ENCODE data around the gene UNC5B. TPM values are rescaled to one million over a fixed set of nuclear protein-coding genes. Genes with fewer than 3 reads are reported as not detected.
A peak's percentile ranks its signal among the peaks of the same experiment; 100 is the strongest.

UNC5B gene
- total RNA-seq, 2 donors from 2014 or later = 10.4 to 11.2 TPM

DNA sequence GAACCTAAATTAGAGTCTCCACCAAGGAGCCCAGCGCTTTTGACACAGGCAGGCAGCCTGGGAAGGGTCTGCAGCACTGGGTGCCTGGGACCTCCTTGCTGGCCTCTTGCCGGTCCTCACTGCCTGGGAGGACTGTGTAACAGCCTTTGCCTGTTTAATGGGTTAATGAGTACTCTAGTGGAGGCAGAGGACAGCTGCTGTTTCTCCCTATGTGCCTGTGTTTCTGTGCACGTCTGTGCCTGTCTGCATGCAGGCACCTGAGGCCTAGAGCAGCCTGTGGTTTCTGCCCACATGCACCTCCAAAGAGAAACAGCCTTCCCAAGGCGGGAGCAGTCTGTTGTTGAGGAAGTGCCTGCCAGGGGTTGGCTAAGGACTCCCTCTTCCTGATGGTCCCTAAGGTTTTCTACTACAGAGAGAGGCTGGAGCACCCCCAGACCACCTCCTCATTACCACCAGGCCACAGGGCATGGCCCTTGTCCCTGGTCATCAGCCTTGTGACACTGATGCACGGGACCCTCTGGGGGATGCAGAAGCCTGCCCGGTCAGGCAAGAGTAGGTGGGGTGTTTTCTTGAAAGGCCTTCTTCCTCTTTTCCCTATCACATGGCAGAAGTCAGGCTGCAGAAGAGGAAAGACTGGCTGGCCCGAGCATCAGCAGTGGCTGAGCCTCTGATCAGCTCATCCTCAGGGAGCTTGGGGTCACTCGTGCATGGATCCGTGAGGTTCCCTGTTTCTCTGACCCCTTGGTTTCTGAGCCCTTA lies 120.9 kb downstream of the UNC5B start:
- Histone ChIP-seq H3K4me1 (no peaks in the 10 kb centered on the region), H3K9me3 (no peaks in the 10 kb centered on the region), H3K27me3 (no peaks in the 10 kb centered on the region), H3K4me3 (no peak overlapping the region), H3K27ac (no peak overlapping the region), H3K36me3 (replicated peaks in 1 of 2; ENCODE audit: insufficient read depth in 1 of 2, low read depth in 2 of 2) (no peaks in the 10 kb centered on the region)
- 75 to 76% methylated on average over 6 to 9 of the region's 9 CpGs for WGBS, 2 donors
- ATAC-seq (no peak), DNase-seq (peak in 1 of 4 donors; percentile 40)
- TF ChIP-seq, protein P1, sequence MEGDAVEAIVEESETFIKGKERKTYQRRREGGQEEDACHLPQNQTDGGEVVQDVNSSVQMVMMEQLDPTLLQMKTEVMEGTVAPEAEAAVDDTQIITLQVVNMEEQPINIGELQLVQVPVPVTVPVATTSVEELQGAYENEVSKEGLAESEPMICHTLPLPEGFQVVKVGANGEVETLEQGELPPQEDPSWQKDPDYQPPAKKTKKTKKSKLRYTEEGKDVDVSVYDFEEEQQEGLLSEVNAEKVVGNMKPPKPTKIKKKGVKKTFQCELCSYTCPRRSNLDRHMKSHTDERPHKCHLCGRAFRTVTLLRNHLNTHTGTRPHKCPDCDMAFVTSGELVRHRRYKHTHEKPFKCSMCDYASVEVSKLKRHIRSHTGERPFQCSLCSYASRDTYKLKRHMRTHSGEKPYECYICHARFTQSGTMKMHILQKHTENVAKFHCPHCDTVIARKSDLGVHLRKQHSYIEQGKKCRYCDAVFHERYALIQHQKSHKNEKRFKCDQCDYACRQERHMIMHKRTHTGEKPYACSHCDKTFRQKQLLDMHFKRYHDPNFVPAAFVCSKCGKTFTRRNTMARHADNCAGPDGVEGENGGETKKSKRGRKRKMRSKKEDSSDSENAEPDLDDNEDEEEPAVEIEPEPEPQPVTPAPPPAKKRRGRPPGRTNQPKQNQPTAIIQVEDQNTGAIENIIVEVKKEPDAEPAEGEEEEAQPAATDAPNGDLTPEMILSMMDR (IDR thresholded peaks at IDR 0.05) = no peak
- no peak for TF ChIP-seq POLR2A (IDR thresholded peaks at IDR 0.05)
- intact Hi-C loops (cut with DNase I) = loop anchor here (10.0 kb wide), 1 partner anchor 451 kb away; no protein-coding TSS in a partner anchor

DNA sequence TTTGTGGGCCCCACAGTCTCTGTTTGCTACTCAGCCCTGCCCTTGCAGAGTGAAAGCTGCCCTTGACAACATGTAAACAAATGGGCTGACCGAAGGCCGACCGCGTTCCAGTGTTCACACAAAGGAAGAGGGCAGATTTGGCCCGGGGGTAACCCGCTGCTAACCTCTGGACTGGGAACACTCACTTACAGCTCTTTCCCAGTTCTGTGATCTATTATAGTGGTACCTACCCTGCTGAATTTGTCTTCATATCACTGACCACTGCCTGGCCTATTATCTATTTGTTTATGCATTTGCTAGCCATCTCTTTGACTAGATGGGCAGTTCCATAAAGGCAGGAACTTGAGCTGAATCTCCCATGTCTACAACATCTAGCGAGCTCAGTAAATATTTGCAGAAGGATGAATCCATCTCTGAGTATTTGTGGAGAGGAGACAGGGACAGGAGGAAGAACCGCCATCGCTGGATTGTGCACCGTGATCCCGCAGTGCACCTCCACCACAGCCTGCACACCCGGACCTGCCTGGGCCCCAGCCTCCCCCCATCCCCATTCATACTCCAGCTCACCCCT lies 121.9 kb downstream of the UNC5B start:
- Histone ChIP-seq H3K27me3 (no peaks in the 10 kb centered on the region), H3K27ac (no peak overlapping the region), H3K9me3 (no peaks in the 10 kb centered on the region), H3K4me3 (no peak overlapping the region), H3K36me3 (replicated peaks in 1 of 2; ENCODE audit: insufficient read depth in 1 of 2, low read depth in 2 of 2) (no peaks in the 10 kb centered on the region), H3K4me1 (no peaks in the 10 kb centered on the region)
- TF ChIP-seq, protein P1 (IDR thresholded peaks at IDR 0.05) = no peak
- TF ChIP-seq POLR2A (IDR thresholded peaks at IDR 0.05) = no peak
- 65 to 76% methylated on average over 12 of the region's 12 CpGs for WGBS, 2 donors
- intact Hi-C loops (cut with DNase I) = loop anchor here (10.0 kb wide), 1 partner anchor 450 kb away; no protein-coding TSS in a partner anchor
- DNase-seq = no peak
- ATAC-seq = no peak

DNA sequence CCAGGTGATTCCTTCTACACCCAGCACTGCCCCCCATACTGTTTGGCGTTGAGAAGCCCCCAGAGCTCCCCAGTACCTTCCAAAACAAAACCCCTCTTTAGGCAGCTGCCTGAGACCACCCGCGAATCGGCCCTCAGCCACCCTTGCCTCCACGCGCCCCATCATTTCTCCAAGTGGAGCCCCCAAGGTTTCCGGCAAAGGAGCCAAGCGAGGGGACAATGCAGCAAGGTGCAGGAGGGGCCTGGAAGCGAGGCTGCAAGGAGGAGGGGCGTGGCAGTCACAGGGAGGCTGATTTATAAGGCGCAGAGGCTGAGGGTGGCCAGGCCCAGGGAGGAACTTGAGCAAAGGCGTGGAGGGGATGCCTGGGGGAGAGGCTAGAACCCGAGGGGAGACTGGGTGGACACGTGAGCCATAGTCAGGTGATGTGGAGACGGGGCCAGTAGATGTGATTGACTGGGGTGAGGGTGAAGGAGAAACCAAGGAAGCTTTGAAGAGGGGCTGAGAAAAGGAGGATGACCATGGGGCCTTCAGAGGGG lies 122.9 kb downstream of the UNC5B start:
- no peak for DNase-seq
- H3K27me3 ChIP-seq = no peaks in the 10 kb centered on the region
- H3K36me3 ChIP-seq (replicated peaks in 1 of 2; ENCODE audit: insufficient read depth in 1 of 2, low read depth in 2 of 2) = no peaks in the 10 kb centered on the region
- ATAC-seq = no peak
- H3K4me1 ChIP-seq = no peaks in the 10 kb centered on the region
- TF ChIP-seq, protein P1 (IDR thresholded peaks at IDR 0.05) = no peak
- TF ChIP-seq POLR2A (IDR thresholded peaks at IDR 0.05) = no peak
- no peak overlapping the region for H3K4me3 ChIP-seq
- intact Hi-C loops (cut with DNase I) = loop anchor here (10.0 kb wide), 1 partner anchor 450 kb away; no protein-coding TSS in a partner anchor
- no peak overlapping the region for H3K27ac ChIP-seq
- H3K9me3 ChIP-seq = no peaks in the 10 kb centered on the region
- 90 to 92% methylated on average over 14 to 15 of the region's 15 CpGs for WGBS, 2 donors

DNA sequence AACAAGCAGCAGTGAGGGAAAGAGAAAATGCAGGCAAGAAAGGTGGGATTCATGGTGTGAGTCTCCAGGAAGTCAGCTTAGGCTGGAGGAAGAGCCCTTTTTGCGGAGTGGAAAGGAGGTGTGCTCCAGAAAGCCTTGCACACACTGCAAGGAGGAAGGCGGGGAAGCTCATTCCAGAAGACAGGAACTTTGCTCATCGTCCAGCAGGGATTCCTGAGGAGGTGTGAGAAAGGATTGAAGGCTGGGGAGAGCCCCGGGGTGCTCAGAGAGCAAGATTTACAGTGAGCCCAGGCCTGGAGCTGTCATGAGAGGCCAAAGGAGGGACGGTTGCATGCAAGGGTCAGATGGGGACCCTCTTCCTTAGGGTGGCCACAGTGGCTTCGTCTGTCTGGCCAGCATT lies 124.3 kb downstream of the UNC5B start:
- no peaks in the 10 kb centered on the region for H3K27me3 ChIP-seq
- intact Hi-C loops (cut with DNase I) = loop anchor here (10.0 kb wide), 1 partner anchor 448 kb away; no protein-coding TSS in a partner anchor
- H3K9me3 ChIP-seq = no peaks in the 10 kb centered on the region
- H3K4me3 ChIP-seq = no peak overlapping the region
- no peaks in the 10 kb centered on the region for H3K36me3 ChIP-seq (replicated peaks in 1 of 2; ENCODE audit: insufficient read depth in 1 of 2, low read depth in 2 of 2)
- ATAC-seq = no peak
- no peaks in the 10 kb centered on the region for H3K4me1 ChIP-seq
- 91 to 97% methylated on average over 4 to 6 of the region's 6 CpGs for WGBS, 2 donors
- DNase-seq = no peak
- TF ChIP-seq, protein P1 (IDR thresholded peaks at IDR 0.05) = no peak
- TF ChIP-seq POLR2A (IDR thresholded peaks at IDR 0.05) = no peak
- no peak overlapping the region for H3K27ac ChIP-seq
